Thyroid gland (tissue), 4 donors: Measurements from ENCODE around the gene NDUFV1.

ENCODE experiments used
- CTCF ChIP-seq, 6 experiments: fragments of 200-600 bp in 3 of 6; fragments of 450-650 bp in 3 of 6; sonication (generic) in 3 of 6; IDR thresholded peaks; one replicate each; pipeline ENCODE4 v1.5.1; 2016 to 2019; ENCODE audit warnings: antibody characterized with exemption in 6 of 6, mild to moderate bottlenecking in 2 of 6, inconsistent platforms in 1 of 6, moderate library complexity in 1 of 6
- POLR2A ChIP-seq, 2 donors: fragments of 450-650 bp; IDR thresholded peaks; one replicate each; pipeline ENCODE4 v1.6.1; 2017; ENCODE audit warnings: antibody characterized with exemption in 2 of 2, mild to moderate bottlenecking in 2 of 2, moderate library complexity in 1 of 2

- TF ChIP-seq CTCF (IDR thresholded peaks at IDR 0.05) (no peak), POLR2A (IDR thresholded peaks at IDR 0.05) (no peak)
Measured at GRCh38 chr11:67586568-67587250, 20.0 kb upstream of the NDUFV1 start.
